AG04450 (cell line): ENCODE data around the gene PLEKHJ1. TPM values are rescaled to one million over a fixed set of nuclear protein-coding genes. Genes with fewer than 3 reads are reported as not detected.

ENCODE experiments used
- CTCF ChIA-PET: fragments of 300-600, 350-600 bp; formaldehyde crosslinking; extraction: SDS; loops from one replicate; lab custom pipeline; 2022; ENCODE audit warnings: antibody characterized with exemption, inconsistent platforms; lab: Charles Lee
- POLR2A ChIA-PET: fragments of 350-600 bp; formaldehyde crosslinking; extraction: SDS; loops from one replicate; lab custom pipeline; 2021; ENCODE audit warnings: antibody characterized with exemption, inconsistent platforms; lab: Yijun Ruan, JAX
- DNase-seq: peaks from one replicate; pipeline ENCODE4 v3.0.0-alpha.2; 2011; ENCODE audit warnings: low read depth, low spot score
- H3K27ac ChIP-seq: one replicate; pipeline ENCODE4 v1.5.1; 2012; ENCODE audit warnings: low read depth, low read length, control low read depth
- H3K27me3 ChIP-seq: one replicate; pipeline ENCODE4 v1.6.0; 2012; ENCODE audit warnings: low read length; ENCODE audit not compliant: control insufficient read depth, insufficient read depth
- H3K4me3 ChIP-seq: 2 replicates; pipeline ENCODE4 v1.5.1; 2011; ENCODE audit warnings: mild to moderate bottlenecking, low read depth, low read length, control low read depth
- H3K9me3 ChIP-seq: 2 replicates; pipeline ENCODE4 v1.5.1; 2012; ENCODE audit warnings: low read length; ENCODE audit not compliant: control insufficient read depth, insufficient read depth
- polyA plus RNA-seq: library from polyadenylated mRNA; depleted of rRNA; stranded (reverse); fragments of >200 nt; gene quantifications from 2 replicates; pipeline ENCODE4 v1.2.3, GENCODE V29; 2011
- TF ChIP-seq, protein P1 (sequence below): IDR thresholded peaks from 2 replicates; pipeline ENCODE4 v1.5.1; 2011; ENCODE audit warnings: low read depth, low read length, control low read depth, inconsistent platforms

The PLEKHJ1 gene
- polyA plus RNA-seq, 1 experiment = 38.7 TPM

DNA sequence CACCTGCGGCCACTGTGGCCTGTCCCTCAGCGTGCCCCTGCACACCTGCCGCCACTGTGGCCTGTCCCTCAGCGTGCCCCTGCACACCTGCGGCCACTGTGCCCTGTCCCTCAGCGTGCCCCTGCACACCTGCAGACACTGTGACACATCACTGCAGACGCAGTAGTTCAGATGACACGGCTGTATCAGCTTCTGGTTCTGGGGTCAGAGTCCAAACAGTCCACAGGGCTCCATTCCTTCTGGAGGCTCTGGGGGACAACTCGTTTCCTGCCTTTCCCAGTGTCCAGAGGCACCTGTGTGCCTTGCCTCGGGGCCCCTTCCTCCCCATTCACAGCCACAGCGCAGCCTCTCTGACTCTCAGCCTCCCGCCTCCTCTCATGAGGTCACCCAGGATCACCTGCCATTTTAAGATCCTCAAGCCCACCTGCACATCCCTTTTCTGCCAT, 6.0 kb upstream of the PLEKHJ1 start:
- Histone ChIP-seq H3K4me3 (no peak overlapping the region), H3K27me3 (no peaks in the 10 kb centered on the region), H3K9me3 (peaks cover 5% of the 10 kb centered on the region), H3K27ac (no peak overlapping the region)
- ChIA-PET CTCF (no interaction called here), POLR2A (no interaction called here)
- DNase-seq = no peak
- TF ChIP-seq, protein P1, sequence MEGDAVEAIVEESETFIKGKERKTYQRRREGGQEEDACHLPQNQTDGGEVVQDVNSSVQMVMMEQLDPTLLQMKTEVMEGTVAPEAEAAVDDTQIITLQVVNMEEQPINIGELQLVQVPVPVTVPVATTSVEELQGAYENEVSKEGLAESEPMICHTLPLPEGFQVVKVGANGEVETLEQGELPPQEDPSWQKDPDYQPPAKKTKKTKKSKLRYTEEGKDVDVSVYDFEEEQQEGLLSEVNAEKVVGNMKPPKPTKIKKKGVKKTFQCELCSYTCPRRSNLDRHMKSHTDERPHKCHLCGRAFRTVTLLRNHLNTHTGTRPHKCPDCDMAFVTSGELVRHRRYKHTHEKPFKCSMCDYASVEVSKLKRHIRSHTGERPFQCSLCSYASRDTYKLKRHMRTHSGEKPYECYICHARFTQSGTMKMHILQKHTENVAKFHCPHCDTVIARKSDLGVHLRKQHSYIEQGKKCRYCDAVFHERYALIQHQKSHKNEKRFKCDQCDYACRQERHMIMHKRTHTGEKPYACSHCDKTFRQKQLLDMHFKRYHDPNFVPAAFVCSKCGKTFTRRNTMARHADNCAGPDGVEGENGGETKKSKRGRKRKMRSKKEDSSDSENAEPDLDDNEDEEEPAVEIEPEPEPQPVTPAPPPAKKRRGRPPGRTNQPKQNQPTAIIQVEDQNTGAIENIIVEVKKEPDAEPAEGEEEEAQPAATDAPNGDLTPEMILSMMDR = no peak

DNA sequence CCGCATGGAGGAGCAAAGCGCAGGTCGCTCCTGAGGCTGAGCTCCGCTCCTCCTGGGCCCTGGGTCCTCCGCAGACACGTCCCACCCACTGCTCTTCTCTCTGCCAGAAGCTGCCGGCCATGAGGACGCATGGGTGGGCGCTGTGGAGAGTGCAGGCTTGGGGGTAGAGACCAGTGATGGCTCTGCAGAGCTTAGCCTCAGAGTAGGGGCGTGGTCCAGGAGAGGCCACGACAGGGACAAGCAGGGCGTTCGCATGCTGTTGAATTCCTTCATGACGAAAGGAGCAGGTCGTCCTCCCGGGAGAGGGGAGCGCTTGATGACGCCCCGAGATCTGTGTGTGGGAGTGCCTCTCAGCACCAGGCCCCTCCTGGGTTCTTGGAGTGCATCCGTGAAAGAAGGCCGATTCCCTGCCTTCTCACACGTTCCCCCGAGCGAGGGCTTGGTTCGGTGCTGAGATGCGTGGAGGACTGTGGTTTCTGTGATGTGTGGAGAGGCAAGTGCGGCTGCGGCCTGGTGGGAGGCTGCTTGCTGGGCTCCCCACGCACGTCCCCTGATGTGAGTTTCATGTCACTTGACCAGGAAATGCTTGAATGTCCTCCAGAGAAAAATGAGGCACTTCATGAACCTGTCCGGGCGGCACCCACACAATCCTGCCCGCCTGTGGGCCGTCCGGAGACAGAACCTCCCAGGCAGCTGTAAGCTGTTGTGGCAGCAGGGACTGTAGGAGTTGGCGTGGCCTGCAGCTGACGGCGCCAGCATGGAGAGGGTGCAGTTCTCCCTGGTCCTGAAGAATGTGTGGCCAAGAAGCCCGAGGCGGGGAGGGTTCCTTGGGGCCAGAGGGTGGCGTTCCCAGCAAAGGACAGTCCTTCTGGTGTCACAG, 5.0 kb upstream of the PLEKHJ1 start:
- Histone ChIP-seq H3K27ac (no peak overlapping the region), H3K4me3 (peak overlapping the region; percentile 4), H3K27me3 (no peaks in the 10 kb centered on the region), H3K9me3 (peaks cover 5% of the 10 kb centered on the region)
- TF ChIP-seq, protein P1 = no peak
- CTCF ChIA-PET = interaction anchor here (1.0 to 1.7 kb wide), 2 partner anchors 74 to 85 kb away, joined by 3 to 7 read pairs; no protein-coding TSS in a partner anchor
- POLR2A ChIA-PET = interaction anchor here (0.6 kb wide), 1 partner anchor 310 kb away, joined by 4 read pairs; no protein-coding TSS in a partner anchor
- DNase-seq = no peak

DNA sequence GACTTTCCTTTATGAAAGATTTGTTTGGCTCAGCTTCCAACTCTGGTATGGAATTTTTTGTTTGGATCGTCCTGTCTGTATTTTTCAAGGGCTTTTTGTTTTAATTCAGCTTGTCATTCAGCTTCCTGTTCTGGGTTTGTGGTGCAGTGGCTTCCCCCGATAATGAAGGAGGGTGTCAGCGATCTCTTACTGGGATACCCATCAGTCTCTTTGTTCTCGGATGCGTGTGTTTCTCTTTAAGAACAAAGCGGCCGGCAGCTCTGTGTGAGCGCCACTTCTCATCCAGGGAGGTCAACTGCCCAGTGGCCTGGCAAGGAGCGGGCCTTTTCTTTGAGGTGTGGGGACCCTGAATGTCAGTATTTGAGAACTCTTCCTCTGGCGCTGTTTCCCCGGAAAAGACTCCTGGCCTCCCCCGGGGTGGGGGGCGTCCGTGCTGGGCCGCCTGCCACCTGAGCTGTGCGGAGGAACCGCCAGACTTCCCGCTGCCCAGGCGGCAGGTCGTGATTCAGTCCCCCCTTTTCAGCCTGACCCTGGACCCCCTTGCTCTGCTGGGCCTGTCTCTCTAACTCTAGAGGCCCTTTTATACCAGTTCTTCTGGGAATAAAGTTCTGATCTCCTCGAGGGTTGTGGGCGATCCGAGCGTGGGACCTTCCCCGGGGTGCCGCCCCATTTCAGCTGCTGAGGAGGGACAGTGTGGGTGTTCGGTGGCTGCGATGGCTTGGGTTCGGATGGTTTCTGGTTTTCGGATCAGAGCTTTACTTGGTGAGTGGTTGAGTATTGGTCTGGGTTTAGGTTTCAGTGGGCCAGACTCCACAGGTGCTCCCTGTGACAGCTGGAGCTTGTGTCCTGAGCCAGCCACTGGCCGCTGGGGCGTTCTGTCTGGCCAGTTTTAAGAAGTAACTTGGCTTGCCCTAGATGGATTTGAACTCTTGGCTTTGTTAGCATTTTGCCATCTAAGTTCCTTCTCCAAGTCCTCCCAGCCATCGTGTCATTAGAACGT, 3.9 kb upstream of the PLEKHJ1 start:
- CTCF ChIA-PET = interaction anchor here (1.0 to 2.8 kb wide), 3 partner anchors 76 to 84 kb away, joined by 3 to 14 read pairs (median 7); no protein-coding TSS in a partner anchor
- Histone ChIP-seq H3K27me3 (no peaks in the 10 kb centered on the region), H3K9me3 (peaks cover 5% of the 10 kb centered on the region), H3K27ac (peak overlapping the region; percentile 39), H3K4me3 (peak overlapping the region; percentile 60)
- TF ChIP-seq, protein P1 = no peak
- POLR2A ChIA-PET = interaction anchor here (0.7 to 1.3 kb wide), 6 partner anchors 10 to 913 kb away, joined by 3 to 7 read pairs (median 4); no protein-coding TSS in a partner anchor
- DNase-seq = no peak

DNA sequence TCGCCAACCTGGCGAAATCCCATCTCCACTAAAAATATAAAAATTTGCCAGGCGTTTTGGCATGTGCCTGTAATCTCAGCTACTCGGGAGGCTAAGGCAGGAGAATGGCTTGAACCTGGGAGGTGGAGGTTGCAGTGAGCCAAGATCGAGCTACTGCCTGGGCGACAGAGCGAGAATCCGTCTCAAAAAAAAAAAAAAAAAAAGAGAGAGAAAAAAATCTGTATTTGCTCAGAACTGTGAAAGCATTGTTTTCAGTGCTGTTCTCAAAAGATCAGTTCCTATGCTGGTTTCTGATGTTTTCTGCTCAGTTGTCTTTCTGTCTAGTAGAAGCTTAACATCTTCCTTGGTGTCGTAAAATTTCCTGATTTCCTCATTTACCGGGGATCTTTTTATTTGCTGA, 3.0 kb upstream of the PLEKHJ1 start:
- TF ChIP-seq, protein P1 = no peak
- POLR2A ChIA-PET = interaction anchor here (0.7 to 1.3 kb wide), 6 partner anchors 10 to 912 kb away, joined by 3 to 7 read pairs (median 4); no protein-coding TSS in a partner anchor
- H3K9me3 ChIP-seq = peaks cover 5% of the 10 kb centered on the region
- DNase-seq = no peak
- H3K27me3 ChIP-seq = no peaks in the 10 kb centered on the region
- CTCF ChIA-PET = interaction anchor here (0.6 to 2.8 kb wide), 4 partner anchors 21 to 83 kb away, joined by 4 to 14 read pairs (median 6); no protein-coding TSS in a partner anchor
- peak overlapping the region; percentile 60 for H3K4me3 ChIP-seq
- no peak overlapping the region for H3K27ac ChIP-seq
